Liver (tissue), 3 donors: ENCODE data around the gene FAM227B.

Experiments
- HNF4A ChIP-seq, 2 donors: conservative IDR thresholded peaks; 2 replicates each; pipeline ENCODE4 v1.6.1; 2016; ENCODE audit warnings: antibody characterized with exemption in 2 of 2, mild to moderate bottlenecking in 2 of 2
- RAD21 ChIP-seq, 2 donors: IDR thresholded peaks; 2 replicates each; pipeline ENCODE4 v1.6.1; 2016; ENCODE audit warnings: antibody characterized with exemption in 2 of 2, mild to moderate bottlenecking in 2 of 2
- REST ChIP-seq: IDR thresholded peaks from 2 replicates; pipeline ENCODE4 v1.6.1; 2016; ENCODE audit warnings: antibody characterized with exemption, mild to moderate bottlenecking
- RXRA ChIP-seq, 2 donors: IDR thresholded peaks; 2 replicates each; pipeline ENCODE4 v1.6.1; 2017 to 2018; ENCODE audit warnings: antibody characterized with exemption in 2 of 2, mild to moderate bottlenecking in 1 of 2
- TAF1 ChIP-seq: conservative IDR thresholded peaks from 2 replicates; pipeline ENCODE4 v1.6.1; 2016; ENCODE audit warnings: antibody characterized with exemption, mild to moderate bottlenecking
- TF ChIP-seq, protein P1 (sequence below): IDR thresholded peaks from 2 replicates; pipeline ENCODE4 v1.6.1; 2016; ENCODE audit warnings: antibody characterized with exemption
- TF ChIP-seq, protein P2 (sequence below): fragments of 150-350 bp; IDR thresholded peaks from 2 replicates; pipeline ENCODE4 v1.5.1; 2017; ENCODE audit warnings: improper control_type of control experiment, low read depth, low read length; ENCODE audit not compliant: missing input control
- donor health status: healthy.
- donor health status: healthy.

DNA sequence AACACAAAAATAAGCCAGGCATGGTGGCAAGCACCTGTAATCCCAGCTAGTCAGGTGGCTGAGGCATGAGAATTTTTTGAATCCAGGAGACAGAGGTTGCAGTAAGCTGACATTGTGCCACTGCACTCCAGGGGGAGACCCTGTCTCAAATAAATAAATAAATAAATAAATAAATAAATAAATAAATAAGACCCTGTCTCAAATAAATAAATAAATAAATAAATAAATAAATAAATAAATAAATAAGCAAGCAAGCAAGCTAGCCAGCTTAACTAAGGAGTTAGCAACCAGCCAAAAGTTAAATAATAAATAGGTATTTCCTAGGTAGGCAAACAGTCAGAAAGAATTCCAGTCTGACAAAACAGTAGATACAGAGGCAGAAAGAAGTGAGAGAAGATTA lies 326.7 kb downstream of the FAM227B start:
- TF ChIP-seq, protein P1, sequence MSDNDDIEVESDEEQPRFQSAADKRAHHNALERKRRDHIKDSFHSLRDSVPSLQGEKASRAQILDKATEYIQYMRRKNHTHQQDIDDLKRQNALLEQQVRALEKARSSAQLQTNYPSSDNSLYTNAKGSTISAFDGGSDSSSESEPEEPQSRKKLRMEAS: no peak
- TF ChIP-seq, protein P2, sequence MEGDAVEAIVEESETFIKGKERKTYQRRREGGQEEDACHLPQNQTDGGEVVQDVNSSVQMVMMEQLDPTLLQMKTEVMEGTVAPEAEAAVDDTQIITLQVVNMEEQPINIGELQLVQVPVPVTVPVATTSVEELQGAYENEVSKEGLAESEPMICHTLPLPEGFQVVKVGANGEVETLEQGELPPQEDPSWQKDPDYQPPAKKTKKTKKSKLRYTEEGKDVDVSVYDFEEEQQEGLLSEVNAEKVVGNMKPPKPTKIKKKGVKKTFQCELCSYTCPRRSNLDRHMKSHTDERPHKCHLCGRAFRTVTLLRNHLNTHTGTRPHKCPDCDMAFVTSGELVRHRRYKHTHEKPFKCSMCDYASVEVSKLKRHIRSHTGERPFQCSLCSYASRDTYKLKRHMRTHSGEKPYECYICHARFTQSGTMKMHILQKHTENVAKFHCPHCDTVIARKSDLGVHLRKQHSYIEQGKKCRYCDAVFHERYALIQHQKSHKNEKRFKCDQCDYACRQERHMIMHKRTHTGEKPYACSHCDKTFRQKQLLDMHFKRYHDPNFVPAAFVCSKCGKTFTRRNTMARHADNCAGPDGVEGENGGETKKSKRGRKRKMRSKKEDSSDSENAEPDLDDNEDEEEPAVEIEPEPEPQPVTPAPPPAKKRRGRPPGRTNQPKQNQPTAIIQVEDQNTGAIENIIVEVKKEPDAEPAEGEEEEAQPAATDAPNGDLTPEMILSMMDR: no peak
- no peak for TF ChIP-seq RXRA (IDR thresholded peaks at IDR 0.05)
- no peak for TF ChIP-seq RAD21 (IDR thresholded peaks at IDR 0.05)
- no peak for TF ChIP-seq TAF1
- no peak for TF ChIP-seq HNF4A (conservative IDR thresholded peaks at IDR 0.05)
- no peak for TF ChIP-seq REST
